ENCODE results near the gene OR10D3.

DNA sequence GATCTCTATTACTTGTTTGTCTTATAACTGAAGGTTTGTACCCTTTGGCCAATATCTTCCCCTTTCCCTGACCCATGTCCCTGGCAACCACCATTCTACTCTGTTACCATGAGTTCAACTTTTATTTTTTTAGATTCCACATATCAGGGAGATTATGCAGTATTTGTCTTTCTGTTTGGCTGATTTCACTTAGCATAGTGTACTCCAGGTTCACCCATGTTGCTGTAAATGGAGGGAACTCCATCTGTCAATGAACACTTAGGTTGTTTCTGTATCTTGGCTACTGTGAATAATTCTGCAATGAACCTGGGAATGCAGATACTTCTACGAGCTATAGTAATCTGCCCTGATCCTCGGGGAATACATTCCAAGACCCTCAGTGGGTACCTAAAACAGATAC, 14.9 kb downstream of the OR10D3 start:
- TF ChIP-seq, protein P1, sequence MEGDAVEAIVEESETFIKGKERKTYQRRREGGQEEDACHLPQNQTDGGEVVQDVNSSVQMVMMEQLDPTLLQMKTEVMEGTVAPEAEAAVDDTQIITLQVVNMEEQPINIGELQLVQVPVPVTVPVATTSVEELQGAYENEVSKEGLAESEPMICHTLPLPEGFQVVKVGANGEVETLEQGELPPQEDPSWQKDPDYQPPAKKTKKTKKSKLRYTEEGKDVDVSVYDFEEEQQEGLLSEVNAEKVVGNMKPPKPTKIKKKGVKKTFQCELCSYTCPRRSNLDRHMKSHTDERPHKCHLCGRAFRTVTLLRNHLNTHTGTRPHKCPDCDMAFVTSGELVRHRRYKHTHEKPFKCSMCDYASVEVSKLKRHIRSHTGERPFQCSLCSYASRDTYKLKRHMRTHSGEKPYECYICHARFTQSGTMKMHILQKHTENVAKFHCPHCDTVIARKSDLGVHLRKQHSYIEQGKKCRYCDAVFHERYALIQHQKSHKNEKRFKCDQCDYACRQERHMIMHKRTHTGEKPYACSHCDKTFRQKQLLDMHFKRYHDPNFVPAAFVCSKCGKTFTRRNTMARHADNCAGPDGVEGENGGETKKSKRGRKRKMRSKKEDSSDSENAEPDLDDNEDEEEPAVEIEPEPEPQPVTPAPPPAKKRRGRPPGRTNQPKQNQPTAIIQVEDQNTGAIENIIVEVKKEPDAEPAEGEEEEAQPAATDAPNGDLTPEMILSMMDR (IDR thresholded peaks at IDR 0.05), result no peak
- TF ChIP-seq POLR2A (IDR thresholded peaks at IDR 0.05) (no peak), POLR2AphosphoS5 (IDR thresholded peaks at IDR 0.05) (no peak)

Data from stomach (tissue), 4 donors.